ENCODE measurements around the gene CREBRF. TPM values are rescaled to one million over a fixed set of nuclear protein-coding genes. Genes with fewer than 3 reads are reported as not detected.

CREBRF gene
- total and polyA plus RNA-seq, 2 of the 8 experiments (the other 6 are each of a cell fraction or from before 2014, with no cell fraction given) = 1.2 to 4.7 TPM

GRCh38 chr5:173090639-173091038, 34.5 kb downstream of the CREBRF start:
- POLR2A ChIA-PET (ENCODE audit: partially characterized antibody) = no interaction called here
- TF ChIP-seq RAD21 (IDR thresholded peaks at IDR 0.05 in 1 of 2, conservative IDR thresholded peaks at IDR 0.05 in 1 of 2; ENCODE audit: low read depth in 2 of 2, low read length in 2 of 2) (no peak), TAF7 (optimal IDR thresholded peaks at IDR 0.05; ENCODE audit: borderline replicate concordance, low read depth, low read length) (no peak), RXRA (IDR thresholded peaks at IDR 0.05; ENCODE audit: insufficient read depth, low read depth, low read length) (no peak), SIX5 (IDR thresholded peaks at IDR 0.05; ENCODE audit: low read depth, low read length) (no peak), GTF2F1 (IDR thresholded peaks at IDR 0.05; ENCODE audit: borderline replicate concordance, low read depth, low read length) (no peak), RBBP5 (IDR thresholded peaks at IDR 0.05; ENCODE audit: borderline replicate concordance, low read depth, low read length) (no peak), SIN3A (conservative IDR thresholded peaks at IDR 0.05 in 1 of 2, IDR thresholded peaks at IDR 0.05 in 1 of 2; ENCODE audit: low read depth in 1 of 2, low read length in 2 of 2) (no peak), CHD2 (IDR thresholded peaks at IDR 0.05; ENCODE audit: low read length) (no peak), TAF1 (IDR thresholded peaks at IDR 0.05; ENCODE audit: low read depth, low read length) (no peak), EGR1 (IDR thresholded peaks at IDR 0.05; ENCODE audit: borderline replicate concordance, low read depth, low read length) (no peak), SAP30 (IDR thresholded peaks at IDR 0.05; ENCODE audit: insufficient read depth, insufficient replicate concordance, low read length) (no peak), CBX5 (IDR thresholded peaks at IDR 0.05; ENCODE audit: low read depth, low read length) (no peak), KDM5A (IDR thresholded peaks at IDR 0.05; ENCODE audit: low read length) (no peak), RFX5 (IDR thresholded peaks at IDR 0.05; ENCODE audit: borderline replicate concordance, low read depth, low read length) (no peak), BACH1 (IDR thresholded peaks at IDR 0.05; ENCODE audit: low read length) (no peak)

More at GRCh38 chr5:173090639-173091038, 34.5 kb downstream of the CREBRF start:
- Histone ChIP-seq H2AK5ac (ENCODE audit: low read depth, low read length) (no peak overlapping the region), H4K5ac (ENCODE audit: insufficient read length, low read depth, low read length) (no peak overlapping the region), H3K79me2 (ENCODE audit: control insufficient read depth in 1 of 2, insufficient read depth in 2 of 2, low read length in 2 of 2) (no peaks in the 10 kb centered on the region), H3K14ac (ENCODE audit: insufficient read length) (no peak overlapping the region), H4K91ac (replicated peaks; ENCODE audit: insufficient read length, low read length) (no peak overlapping the region), H3K27me3 (replicated peaks in 1 of 4; ENCODE audit: control insufficient read depth in 3 of 4, extremely low read depth in 1 of 4, insufficient read depth in 3 of 4, low read length in 3 of 4) (no peaks in the 10 kb centered on the region), H3K9ac (replicated peaks in 1 of 4; ENCODE audit: extremely low read depth in 1 of 4, low read depth in 3 of 4, low read length in 3 of 4) (no peak overlapping the region), H2BK120ac (replicated peaks; ENCODE audit: low read depth, low read length) (no peak overlapping the region), H3K27ac (ENCODE audit: low read depth, low read length) (no peak overlapping the region), H3K4me3 (ENCODE audit: extremely low read depth in 1 of 4, insufficient read depth in 2 of 4, low read depth in 3 of 4, low read length in 4 of 4) (no peak overlapping the region), H3K9me3 (ENCODE audit: insufficient read depth in 2 of 2, low read depth in 1 of 2, low read length in 1 of 2) (no peaks in the 10 kb centered on the region), H3K4ac (replicated peaks; ENCODE audit: insufficient read length, low read depth, low read length) (no peak overlapping the region), H2BK15ac (ENCODE audit: low read length) (no peak overlapping the region), H3K23me2 (ENCODE audit: low read depth, low read length) (no peaks in the 10 kb centered on the region), H4K20me1 (replicated peaks in 1 of 2; ENCODE audit: control insufficient read depth in 1 of 2, insufficient read depth in 2 of 2, low read length in 2 of 2) (no peaks in the 10 kb centered on the region), H2AFZ (ENCODE audit: low read length) (no peak overlapping the region), H3K36me3 (ENCODE audit: control insufficient read depth in 2 of 4, insufficient read depth in 4 of 4, low read length in 3 of 4) (no peaks in the 10 kb centered on the region), H2BK5ac (ENCODE audit: low read depth, low read length) (no peak overlapping the region), H3K4me1 (replicated peaks in 1 of 4; ENCODE audit: control insufficient read depth in 3 of 4, insufficient read depth in 4 of 4, low read length in 3 of 4) (no peaks in the 10 kb centered on the region), H3K23ac (ENCODE audit: insufficient read length) (no peak overlapping the region), H3K18ac (ENCODE audit: extremely low read depth, low read length) (no peak overlapping the region), H3K56ac (replicated peaks; ENCODE audit: insufficient read length, low read depth, low read length) (no peak overlapping the region), H2BK12ac (ENCODE audit: low read depth, low read length) (no peak overlapping the region), H3K79me1 (ENCODE audit: low read depth, low read length) (no peaks in the 10 kb centered on the region), H2BK20ac (ENCODE audit: low read length) (no peak overlapping the region), H4K8ac (ENCODE audit: extremely low read depth, insufficient read depth, low read length) (no peak overlapping the region; the same call in 1 of the 2 replicates), H3K4me2 (ENCODE audit: insufficient read depth in 1 of 2, low read depth in 2 of 2, low read length in 2 of 2) (no peak overlapping the region)
- CTCF ChIA-PET (ENCODE audit: partially characterized antibody) = interaction anchor here (1.1 kb wide), 1 partner anchor 392 kb away, joined by 3 read pairs; no protein-coding TSS in a partner anchor
- FAIRE-seq (no peak), DNase-seq (ENCODE audit: low read depth in 1 of 2, low spot score in 2 of 2) (no peak)
- 82% methylated on average over 2 of the region's 2 CpGs; no CpG with 5 or more reads in 1 of the 2 experiments for WGBS, 2 experiments (ENCODE audit: extremely low coverage in 1 of 2, insufficient coverage in 1 of 2, insufficient read length in 1 of 2, insufficient replicate concordance in 2 of 2, low coverage in 1 of 2, low lambda C conversion rate in 2 of 2, missing lambda C conversion rate in 1 of 2)

All from H1 (cell line).